Fibroblast of lung (primary cell): Measurements from ENCODE around the gene KBTBD13.

Experiments
- EZH2 ChIP-seq: IDR thresholded peaks from 2 replicates; pipeline ENCODE4 v1.5.1; 2012; ENCODE audit warnings: low read length, control low read depth, mild to moderate bottlenecking; ENCODE audit errors: missing control alignments
- TF ChIP-seq, protein P1 (sequence below), 2 donors: IDR thresholded peaks in 1 of 2; conservative IDR thresholded peaks in 1 of 2; 1 replicate in 1 of 2; 2 replicates in 1 of 2; pipeline ENCODE4 v1.5.1; 2011 to 2012; ENCODE audit warnings: low read length in 2 of 2, control low read depth in 1 of 2, inconsistent platforms in 1 of 2, low read depth in 1 of 2, mild to moderate bottlenecking in 1 of 2

DNA sequence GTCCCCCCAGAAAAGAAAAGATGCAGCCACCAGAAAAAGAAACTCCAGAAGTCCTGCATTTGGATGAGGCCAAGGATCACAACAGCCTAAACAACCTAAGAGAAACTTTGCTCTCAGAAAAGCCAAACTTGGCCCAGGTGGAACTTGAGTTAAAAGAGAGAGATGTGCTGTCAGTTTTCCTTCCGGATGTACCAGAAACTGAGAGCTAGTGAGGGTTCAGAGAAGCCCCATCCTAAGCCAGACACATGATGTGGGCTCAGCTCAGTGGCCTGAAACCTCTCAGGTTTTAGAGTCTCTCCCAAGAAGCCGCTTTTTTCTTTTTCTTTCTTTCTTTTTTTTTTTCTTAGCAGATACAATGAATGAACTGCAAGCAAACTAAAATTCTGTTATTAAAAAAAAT, 23.6 kb upstream of the KBTBD13 start:
- no peak for TF ChIP-seq EZH2
- TF ChIP-seq, protein P1, sequence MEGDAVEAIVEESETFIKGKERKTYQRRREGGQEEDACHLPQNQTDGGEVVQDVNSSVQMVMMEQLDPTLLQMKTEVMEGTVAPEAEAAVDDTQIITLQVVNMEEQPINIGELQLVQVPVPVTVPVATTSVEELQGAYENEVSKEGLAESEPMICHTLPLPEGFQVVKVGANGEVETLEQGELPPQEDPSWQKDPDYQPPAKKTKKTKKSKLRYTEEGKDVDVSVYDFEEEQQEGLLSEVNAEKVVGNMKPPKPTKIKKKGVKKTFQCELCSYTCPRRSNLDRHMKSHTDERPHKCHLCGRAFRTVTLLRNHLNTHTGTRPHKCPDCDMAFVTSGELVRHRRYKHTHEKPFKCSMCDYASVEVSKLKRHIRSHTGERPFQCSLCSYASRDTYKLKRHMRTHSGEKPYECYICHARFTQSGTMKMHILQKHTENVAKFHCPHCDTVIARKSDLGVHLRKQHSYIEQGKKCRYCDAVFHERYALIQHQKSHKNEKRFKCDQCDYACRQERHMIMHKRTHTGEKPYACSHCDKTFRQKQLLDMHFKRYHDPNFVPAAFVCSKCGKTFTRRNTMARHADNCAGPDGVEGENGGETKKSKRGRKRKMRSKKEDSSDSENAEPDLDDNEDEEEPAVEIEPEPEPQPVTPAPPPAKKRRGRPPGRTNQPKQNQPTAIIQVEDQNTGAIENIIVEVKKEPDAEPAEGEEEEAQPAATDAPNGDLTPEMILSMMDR (conservative IDR thresholded peaks at IDR 0.05 in 1 of 2, IDR thresholded peaks at IDR 0.05 in 1 of 2; ENCODE audit: low read depth in 1 of 2, low read length in 2 of 2) = no peak
